ENCODE data around the gene PACRG.
A peak's percentile ranks its signal among the peaks of the same experiment; 100 is the strongest.

Gene PACRG

DNA sequence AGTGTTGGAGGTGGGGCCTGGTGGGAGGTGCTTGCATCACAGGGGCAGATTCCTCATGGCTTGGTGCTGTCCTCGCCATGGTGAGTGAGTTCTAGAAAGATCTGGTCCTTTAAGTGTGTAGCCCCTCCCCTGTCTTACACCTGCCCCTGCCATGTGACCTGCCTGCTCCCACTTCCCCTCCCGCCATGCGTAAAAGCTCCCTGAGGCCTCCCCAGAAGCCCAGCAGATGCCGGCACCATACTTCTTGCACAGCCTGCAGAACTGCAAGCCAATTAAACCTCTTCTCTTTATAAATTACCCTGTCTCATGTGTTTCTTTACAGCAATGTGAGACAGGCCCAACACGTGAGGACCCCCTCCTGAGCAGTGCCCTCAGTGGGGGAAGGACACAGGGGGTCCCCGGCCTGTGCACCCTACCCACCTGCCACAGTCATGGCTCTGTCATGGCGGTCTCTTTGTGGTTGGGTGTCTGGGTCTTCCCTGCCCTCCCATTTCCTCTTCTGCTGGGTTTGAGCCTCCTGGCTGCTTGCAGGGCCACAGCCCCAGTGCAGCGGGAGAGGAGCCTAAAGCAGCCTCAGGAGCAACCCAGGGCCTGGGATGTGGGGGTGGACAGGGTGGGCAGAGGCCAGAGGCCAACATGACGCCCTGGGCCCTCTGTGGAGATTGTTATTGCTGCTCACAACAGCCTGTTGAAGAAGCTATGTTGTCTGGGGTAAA is 599.5 kb downstream of the PACRG start:
- Histone ChIP-seq H3K9ac (ENCODE audit: low read length) (no peak overlapping the region), H3K4ac (ENCODE audit: low read depth, low read length) (no peak overlapping the region), H3K18ac (ENCODE audit: low read length) (no peak overlapping the region), H3K27me3 (ENCODE audit: insufficient read depth, low read length, poor library complexity) (no peaks in the 10 kb centered on the region), H4K8ac (ENCODE audit: low read depth, low read length) (no peak overlapping the region), H3K23ac (ENCODE audit: low read length) (no peak overlapping the region), H3K27ac (ENCODE audit: low read depth, low read length) (no peak overlapping the region), H4K5ac (ENCODE audit: low read length) (no peak overlapping the region), H3K79me1 (ENCODE audit: low read length) (no peaks in the 10 kb centered on the region), H3K79me2 (ENCODE audit: control insufficient read depth, insufficient read depth, low read length) (no peaks in the 10 kb centered on the region), H2BK120ac (ENCODE audit: low read depth, low read length) (no peak overlapping the region), H3K4me1 (ENCODE audit: control insufficient read depth, low read depth, low read length) (no peaks in the 10 kb centered on the region), H3K4me3 (ENCODE audit: low read length) (no peak overlapping the region), H2BK5ac (ENCODE audit: low read length) (no peak overlapping the region), H2AK5ac (ENCODE audit: low read length) (no peak overlapping the region), H3K36me3 (ENCODE audit: control insufficient read depth, insufficient read depth, low read length) (no peaks in the 10 kb centered on the region), H3K4me2 (ENCODE audit: low read length) (no peak overlapping the region), H2BK15ac (replicated peaks; ENCODE audit: low read depth) (no peak overlapping the region), H3K56ac (ENCODE audit: low read length) (no peak overlapping the region)
- no CpG with 5 or more reads among the region's 9 CpGs for WGBS (ENCODE audit: extremely low coverage, insufficient coverage, low lambda C conversion rate)
- DNase-seq, result no peak

DNA sequence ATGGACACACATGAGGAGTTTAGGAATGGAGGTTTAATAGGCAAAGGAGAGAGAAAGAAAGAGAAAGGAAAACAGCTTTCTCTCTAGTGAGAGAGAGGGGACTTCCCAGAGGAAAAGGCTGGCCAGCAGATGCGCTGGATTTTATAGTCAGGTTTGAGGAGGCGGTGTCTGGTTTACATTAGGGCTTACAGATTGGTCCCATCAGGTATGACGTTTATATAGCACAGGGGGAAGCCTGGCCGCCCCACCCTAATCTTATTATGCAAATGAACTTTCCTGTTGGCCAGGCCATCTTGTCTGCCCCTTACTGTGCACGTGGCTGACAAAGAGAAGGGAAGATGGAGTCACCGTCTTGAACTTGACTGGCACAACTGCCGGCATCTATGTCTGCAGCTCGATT is 600.1 kb downstream of the PACRG start:
- Histone ChIP-seq H2BK15ac (replicated peaks; ENCODE audit: low read depth) (no peak overlapping the region), H2BK5ac (ENCODE audit: low read length) (no peak overlapping the region), H3K4me3 (ENCODE audit: low read length) (no peak overlapping the region), H3K4me1 (ENCODE audit: control insufficient read depth, low read depth, low read length) (no peaks in the 10 kb centered on the region), H3K27ac (ENCODE audit: low read depth, low read length) (no peak overlapping the region), H4K8ac (ENCODE audit: low read depth, low read length) (no peak overlapping the region), H3K27me3 (ENCODE audit: insufficient read depth, low read length, poor library complexity) (no peaks in the 10 kb centered on the region), H3K36me3 (ENCODE audit: control insufficient read depth, insufficient read depth, low read length) (no peaks in the 10 kb centered on the region), H3K4ac (ENCODE audit: low read depth, low read length) (no peak overlapping the region), H2BK120ac (ENCODE audit: low read depth, low read length) (no peak overlapping the region), H3K56ac (ENCODE audit: low read length) (no peak overlapping the region), H2AK5ac (ENCODE audit: low read length) (no peak overlapping the region), H3K79me1 (ENCODE audit: low read length) (no peaks in the 10 kb centered on the region), H3K79me2 (ENCODE audit: control insufficient read depth, insufficient read depth, low read length) (no peaks in the 10 kb centered on the region), H3K18ac (ENCODE audit: low read length) (no peak overlapping the region), H4K5ac (ENCODE audit: low read length) (no peak overlapping the region), H3K9ac (ENCODE audit: low read length) (no peak overlapping the region), H3K4me2 (ENCODE audit: low read length) (no peak overlapping the region), H3K23ac (ENCODE audit: low read length) (no peak overlapping the region)
- peak; percentile 58 for DNase-seq
- no CpG with 5 or more reads among the region's 8 CpGs for WGBS (ENCODE audit: extremely low coverage, insufficient coverage, low lambda C conversion rate)

DNA sequence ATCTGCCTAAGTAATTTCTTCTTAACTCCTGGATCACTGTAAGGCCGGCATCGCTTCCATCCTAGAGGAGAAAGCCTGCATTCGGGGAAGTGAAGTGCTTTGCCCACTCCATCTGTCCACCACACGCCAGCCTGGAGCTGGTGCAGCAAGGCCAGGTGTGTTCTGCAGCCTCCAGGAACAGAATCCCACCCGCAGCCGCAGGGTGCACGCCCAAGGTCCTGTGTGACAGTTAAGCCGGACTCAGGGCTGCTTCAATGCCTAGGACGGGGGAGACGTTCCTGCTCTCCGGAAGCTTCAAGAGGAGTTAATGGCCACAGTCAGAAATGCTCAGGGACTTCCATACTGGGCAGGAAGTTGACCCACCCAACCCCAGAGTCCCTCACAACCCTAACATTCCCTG is 600.6 kb downstream of the PACRG start:
- Histone ChIP-seq H3K18ac (ENCODE audit: low read length) (no peak overlapping the region), H3K56ac (ENCODE audit: low read length) (no peak overlapping the region), H4K8ac (ENCODE audit: low read depth, low read length) (no peak overlapping the region), H2BK15ac (replicated peaks; ENCODE audit: low read depth) (no peak overlapping the region), H2BK120ac (ENCODE audit: low read depth, low read length) (no peak overlapping the region), H3K9ac (ENCODE audit: low read length) (no peak overlapping the region), H2BK5ac (ENCODE audit: low read length) (no peak overlapping the region), H3K27ac (ENCODE audit: low read depth, low read length) (no peak overlapping the region), H3K27me3 (ENCODE audit: insufficient read depth, low read length, poor library complexity) (no peaks in the 10 kb centered on the region), H3K23ac (ENCODE audit: low read length) (no peak overlapping the region), H3K36me3 (ENCODE audit: control insufficient read depth, insufficient read depth, low read length) (no peaks in the 10 kb centered on the region), H3K4ac (ENCODE audit: low read depth, low read length) (no peak overlapping the region), H3K4me3 (ENCODE audit: low read length) (no peak overlapping the region), H3K4me2 (ENCODE audit: low read length) (no peak overlapping the region), H3K79me1 (ENCODE audit: low read length) (no peaks in the 10 kb centered on the region), H3K4me1 (ENCODE audit: control insufficient read depth, low read depth, low read length) (no peaks in the 10 kb centered on the region), H2AK5ac (ENCODE audit: low read length) (no peak overlapping the region), H4K5ac (ENCODE audit: low read length) (no peak overlapping the region), H3K79me2 (ENCODE audit: control insufficient read depth, insufficient read depth, low read length) (no peaks in the 10 kb centered on the region)
- no CpG with 5 or more reads among the region's 11 CpGs for WGBS (ENCODE audit: extremely low coverage, insufficient coverage, low lambda C conversion rate)
- no peak for DNase-seq

DNA sequence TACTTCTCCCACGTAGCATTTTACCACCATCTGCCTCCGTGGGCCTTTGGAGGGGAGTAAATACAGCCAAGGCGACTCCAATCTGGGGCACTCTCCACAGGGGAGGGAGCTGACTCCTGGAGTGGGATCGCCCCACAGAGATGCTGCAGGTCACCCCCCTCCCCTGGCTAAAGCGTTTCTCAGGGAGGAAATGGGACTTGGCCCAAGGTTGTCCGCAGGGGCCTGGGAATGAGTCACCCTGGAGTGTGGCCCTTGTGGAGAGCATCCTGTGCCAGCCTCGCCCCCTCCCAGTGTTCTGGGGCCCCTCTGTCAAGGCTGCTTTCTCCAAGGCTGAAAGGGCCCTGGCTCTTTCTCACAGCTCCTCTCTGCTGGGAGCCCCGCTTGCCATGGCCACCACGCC is 602.2 kb downstream of the PACRG start:
- no peak for DNase-seq
- Histone ChIP-seq H3K79me2 (ENCODE audit: control insufficient read depth, insufficient read depth, low read length) (no peaks in the 10 kb centered on the region), H3K9ac (ENCODE audit: low read length) (no peak overlapping the region), H3K18ac (ENCODE audit: low read length) (no peak overlapping the region), H2BK5ac (ENCODE audit: low read length) (no peak overlapping the region), H3K36me3 (ENCODE audit: control insufficient read depth, insufficient read depth, low read length) (no peaks in the 10 kb centered on the region), H3K4me3 (ENCODE audit: low read length) (no peak overlapping the region), H3K4me1 (ENCODE audit: control insufficient read depth, low read depth, low read length) (no peaks in the 10 kb centered on the region), H2BK120ac (ENCODE audit: low read depth, low read length) (no peak overlapping the region), H2AK5ac (ENCODE audit: low read length) (no peak overlapping the region), H3K27me3 (ENCODE audit: insufficient read depth, low read length, poor library complexity) (no peaks in the 10 kb centered on the region), H2BK15ac (replicated peaks; ENCODE audit: low read depth) (no peak overlapping the region), H3K56ac (ENCODE audit: low read length) (peak overlapping the region; percentile 3), H4K8ac (ENCODE audit: low read depth, low read length) (no peak overlapping the region), H3K4ac (ENCODE audit: low read depth, low read length) (no peak overlapping the region), H3K27ac (ENCODE audit: low read depth, low read length) (no peak overlapping the region), H3K4me2 (ENCODE audit: low read length) (no peak overlapping the region), H3K23ac (ENCODE audit: low read length) (no peak overlapping the region), H3K79me1 (ENCODE audit: low read length) (no peaks in the 10 kb centered on the region), H4K5ac (ENCODE audit: low read length) (no peak overlapping the region)
- no CpG with 5 or more reads among the region's 9 CpGs for WGBS (ENCODE audit: extremely low coverage, insufficient coverage, low lambda C conversion rate)

DNA sequence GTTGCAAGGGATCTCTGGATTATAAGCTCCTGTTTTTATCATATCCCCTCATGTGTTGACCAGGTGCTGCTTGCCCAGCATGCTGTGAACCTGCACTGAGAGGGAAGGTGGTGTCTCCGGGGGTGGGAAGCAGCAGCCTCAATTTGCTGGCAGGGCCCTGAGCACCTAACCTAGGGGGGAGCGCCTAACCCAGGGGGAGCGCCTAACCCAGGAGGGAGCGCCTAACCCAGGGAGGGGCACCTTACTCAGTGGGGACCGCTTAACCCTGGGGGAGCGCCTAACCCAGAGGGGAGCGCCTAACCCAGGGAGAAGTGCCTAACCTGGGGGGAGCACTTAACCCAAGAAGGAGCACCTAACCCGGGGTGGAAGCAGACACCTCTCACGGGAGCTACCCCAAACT is 603.5 kb downstream of the PACRG start:
- Histone ChIP-seq H3K4ac (ENCODE audit: low read depth, low read length) (no peak overlapping the region), H2BK120ac (ENCODE audit: low read depth, low read length) (no peak overlapping the region), H3K79me2 (ENCODE audit: control insufficient read depth, insufficient read depth, low read length) (no peaks in the 10 kb centered on the region), H2BK5ac (ENCODE audit: low read length) (no peak overlapping the region), H3K27me3 (ENCODE audit: insufficient read depth, low read length, poor library complexity) (no peaks in the 10 kb centered on the region), H4K5ac (ENCODE audit: low read length) (no peak overlapping the region), H3K36me3 (ENCODE audit: control insufficient read depth, insufficient read depth, low read length) (no peaks in the 10 kb centered on the region), H2AK5ac (ENCODE audit: low read length) (no peak overlapping the region), H3K79me1 (ENCODE audit: low read length) (no peaks in the 10 kb centered on the region), H2BK15ac (replicated peaks; ENCODE audit: low read depth) (no peak overlapping the region), H3K23ac (ENCODE audit: low read length) (no peak overlapping the region), H3K4me3 (ENCODE audit: low read length) (no peak overlapping the region), H4K8ac (ENCODE audit: low read depth, low read length) (no peak overlapping the region), H3K18ac (ENCODE audit: low read length) (no peak overlapping the region), H3K4me1 (ENCODE audit: control insufficient read depth, low read depth, low read length) (peaks cover 3% of the 10 kb centered on the region), H3K9ac (ENCODE audit: low read length) (no peak overlapping the region), H3K56ac (ENCODE audit: low read length) (no peak overlapping the region), H3K27ac (ENCODE audit: low read depth, low read length) (no peak overlapping the region), H3K4me2 (ENCODE audit: low read length) (no peak overlapping the region)
- WGBS (ENCODE audit: extremely low coverage, insufficient coverage, low lambda C conversion rate), result no CpG with 5 or more reads among the region's 9 CpGs
- DNase-seq, result no peak

DNA sequence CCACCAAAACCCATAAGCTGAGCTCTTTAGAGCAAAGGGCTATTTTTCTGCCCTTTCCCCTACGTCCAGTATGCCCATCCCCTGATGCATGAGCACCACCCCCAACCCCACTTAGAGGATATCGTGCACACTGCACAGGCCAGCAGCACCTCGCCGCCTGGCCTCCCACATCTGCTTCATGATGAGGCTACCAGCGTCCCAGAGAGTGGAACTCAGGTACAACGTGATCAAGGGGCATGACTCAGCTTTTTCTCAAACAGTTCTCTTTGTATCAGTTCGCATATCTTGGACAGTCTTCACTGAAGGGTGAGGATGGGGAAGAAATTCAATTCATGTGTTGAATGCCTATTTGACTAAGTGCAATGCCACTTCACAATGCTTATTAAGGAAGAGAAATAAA is 604.8 kb downstream of the PACRG start:
- no peak overlapping the region for H2BK15ac ChIP-seq (replicated peaks; ENCODE audit: low read depth)
- no peak overlapping the region for H3K4ac ChIP-seq (ENCODE audit: low read depth, low read length)
- H2BK120ac ChIP-seq (ENCODE audit: low read depth, low read length), result no peak overlapping the region
- H3K79me2 ChIP-seq (ENCODE audit: control insufficient read depth, insufficient read depth, low read length), result no peaks in the 10 kb centered on the region
- no peak overlapping the region for H4K8ac ChIP-seq (ENCODE audit: low read depth, low read length)
- peaks cover 3% of the 10 kb centered on the region for H3K4me1 ChIP-seq (ENCODE audit: control insufficient read depth, low read depth, low read length)
- no peak overlapping the region for H3K27ac ChIP-seq (ENCODE audit: low read depth, low read length)
- no peaks in the 10 kb centered on the region for H3K36me3 ChIP-seq (ENCODE audit: control insufficient read depth, insufficient read depth, low read length)
- H3K9ac ChIP-seq (ENCODE audit: low read length), result no peak overlapping the region
- no CpG with 5 or more reads among the region's 7 CpGs for WGBS (ENCODE audit: extremely low coverage, insufficient coverage, low lambda C conversion rate)
- no peaks in the 10 kb centered on the region for H3K27me3 ChIP-seq (ENCODE audit: insufficient read depth, low read length, poor library complexity)
- no peak overlapping the region for H3K4me3 ChIP-seq (ENCODE audit: low read length)
- no peak overlapping the region for H3K56ac ChIP-seq (ENCODE audit: low read length)
- H2BK5ac ChIP-seq (ENCODE audit: low read length), result no peak overlapping the region
- no peak for DNase-seq
- H3K4me2 ChIP-seq (ENCODE audit: low read length), result no peak overlapping the region
- H3K23ac ChIP-seq (ENCODE audit: low read length), result no peak overlapping the region
- H3K79me1 ChIP-seq (ENCODE audit: low read length), result no peaks in the 10 kb centered on the region
- no peak overlapping the region for H3K18ac ChIP-seq (ENCODE audit: low read length)
- H2AK5ac ChIP-seq (ENCODE audit: low read length), result no peak overlapping the region
- H4K5ac ChIP-seq (ENCODE audit: low read length), result no peak overlapping the region

All from mesendoderm (in vitro differentiated cells).